ENCODE measurements around the gene SBF1. TPM values are rescaled to one million over a fixed set of nuclear protein-coding genes. Genes with fewer than 3 reads are reported as not detected.

The SBF1 gene
- total RNA-seq, 3 donors from 2014 or later (not counting 1 experiment from before 2014, with no cell fraction given), result 235 to 284 (median 242) TPM

DNA sequence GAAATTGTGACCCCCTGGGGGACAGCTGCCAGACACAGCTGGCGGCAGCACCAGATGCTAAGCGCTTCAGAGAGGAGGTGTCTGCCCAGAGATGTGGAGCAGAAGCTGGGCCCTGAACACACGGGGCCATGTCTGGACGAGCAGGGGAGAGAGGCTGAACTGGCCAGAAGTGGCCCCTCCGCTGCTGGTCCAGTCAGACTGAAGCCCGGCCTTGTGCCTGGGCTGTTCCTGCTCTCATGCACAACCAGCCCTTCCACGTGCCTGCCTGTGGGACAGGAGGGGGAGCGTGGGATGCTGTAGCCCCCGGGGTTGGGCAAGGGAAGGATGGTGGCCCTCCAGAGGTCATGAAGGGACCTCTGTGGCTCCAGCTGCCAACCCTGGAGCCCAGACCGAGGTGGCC, 8.3 kb upstream of the SBF1 start:
- no peak overlapping the region for H3K4me3 ChIP-seq (ENCODE audit: low read length)
- Mint-ChIP-seq H3K36me3 (no peaks in the 10 kb centered on the region), H3K27ac (no peak overlapping the region), H3K4me1 (no peaks in the 10 kb centered on the region), H3K9me3 (no peaks in the 10 kb centered on the region), H3K4me3 (no peak overlapping the region), H3K27me3 (ENCODE audit: low read depth in 2 of 2) (peaks cover 12 to 16% of the 10 kb centered on the region in 2 donors)
- peaks cover 17% of the 10 kb centered on the region for H3K4me1 ChIP-seq (ENCODE audit: control insufficient read depth, insufficient read depth, low read length)
- H3K27me3 ChIP-seq (ENCODE audit: control insufficient read depth, insufficient read depth, low read length), result peaks cover 14% of the 10 kb centered on the region
- H3K27ac ChIP-seq (ENCODE audit: low read length), result no peak overlapping the region
- TF ChIP-seq, protein P1, sequence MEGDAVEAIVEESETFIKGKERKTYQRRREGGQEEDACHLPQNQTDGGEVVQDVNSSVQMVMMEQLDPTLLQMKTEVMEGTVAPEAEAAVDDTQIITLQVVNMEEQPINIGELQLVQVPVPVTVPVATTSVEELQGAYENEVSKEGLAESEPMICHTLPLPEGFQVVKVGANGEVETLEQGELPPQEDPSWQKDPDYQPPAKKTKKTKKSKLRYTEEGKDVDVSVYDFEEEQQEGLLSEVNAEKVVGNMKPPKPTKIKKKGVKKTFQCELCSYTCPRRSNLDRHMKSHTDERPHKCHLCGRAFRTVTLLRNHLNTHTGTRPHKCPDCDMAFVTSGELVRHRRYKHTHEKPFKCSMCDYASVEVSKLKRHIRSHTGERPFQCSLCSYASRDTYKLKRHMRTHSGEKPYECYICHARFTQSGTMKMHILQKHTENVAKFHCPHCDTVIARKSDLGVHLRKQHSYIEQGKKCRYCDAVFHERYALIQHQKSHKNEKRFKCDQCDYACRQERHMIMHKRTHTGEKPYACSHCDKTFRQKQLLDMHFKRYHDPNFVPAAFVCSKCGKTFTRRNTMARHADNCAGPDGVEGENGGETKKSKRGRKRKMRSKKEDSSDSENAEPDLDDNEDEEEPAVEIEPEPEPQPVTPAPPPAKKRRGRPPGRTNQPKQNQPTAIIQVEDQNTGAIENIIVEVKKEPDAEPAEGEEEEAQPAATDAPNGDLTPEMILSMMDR (IDR thresholded peaks at IDR 0.05), result no peak
- DNase-seq (no peak), ATAC-seq (no peak)
- no peaks in the 10 kb centered on the region for H3K9me3 ChIP-seq (ENCODE audit: control insufficient read depth, insufficient read depth, low read length)
- WGBS (ENCODE audit: insufficient coverage), result 92% methylated on average over 10 of the region's 10 CpGs
- H3K36me3 ChIP-seq (ENCODE audit: control insufficient read depth, insufficient read depth, low read length), result no peaks in the 10 kb centered on the region
- intact Hi-C loops (cut with micrococcal nuclease), result no loop called here

DNA sequence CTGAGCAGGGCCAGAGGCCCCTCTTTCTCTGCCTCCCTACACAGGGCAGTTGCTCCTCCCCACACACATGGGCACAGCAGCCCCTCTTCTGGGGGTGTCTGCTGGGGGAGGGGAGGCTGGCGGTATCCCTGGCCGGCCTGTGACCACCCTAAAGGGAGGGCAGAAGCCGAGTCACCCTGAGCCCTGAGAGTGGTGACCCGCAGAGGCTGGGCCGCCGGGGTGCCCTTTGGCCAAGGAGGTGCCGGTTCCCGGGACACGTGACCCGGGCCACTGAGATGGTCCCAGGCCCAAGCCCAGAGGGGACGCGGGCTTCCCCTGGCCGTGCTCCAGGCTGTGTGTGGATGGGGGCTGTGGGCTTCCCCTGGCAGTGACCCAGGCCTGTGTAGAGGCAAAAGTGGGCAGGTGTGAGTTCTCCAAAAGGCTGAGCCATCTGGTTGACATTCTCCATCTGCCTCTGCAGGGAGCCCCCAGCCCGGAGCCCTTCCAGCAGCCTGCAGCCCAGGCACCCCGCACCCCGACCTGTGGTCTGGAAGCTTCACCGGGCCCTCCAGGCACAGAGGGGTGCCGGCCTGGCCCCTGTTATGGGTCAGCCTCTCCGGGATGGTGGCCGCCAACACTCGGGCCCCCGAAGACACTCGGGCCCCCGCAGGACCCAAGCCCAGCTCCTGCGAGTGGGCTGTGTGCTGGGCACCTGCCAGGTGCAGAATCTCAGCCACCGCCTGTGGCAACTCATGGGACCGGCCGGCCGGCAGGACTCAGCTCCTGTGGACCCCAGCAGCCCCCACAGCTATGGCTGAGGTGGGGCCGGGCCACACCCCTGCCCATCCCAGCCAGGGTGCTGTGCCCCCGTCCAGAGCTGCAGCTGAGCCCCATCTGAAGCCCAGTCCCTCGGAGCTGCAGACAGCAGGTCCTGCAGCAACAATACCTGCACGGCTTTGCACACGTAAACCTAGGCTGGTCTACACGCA, 7.6 kb upstream of the SBF1 start:
- H3K36me3 Mint-ChIP-seq, result no peaks in the 10 kb centered on the region
- TF ChIP-seq, protein P1 (IDR thresholded peaks at IDR 0.05), result no peak
- Histone ChIP-seq H3K4me1 (ENCODE audit: control insufficient read depth, insufficient read depth, low read length) (peaks cover 17% of the 10 kb centered on the region), H3K27me3 (ENCODE audit: control insufficient read depth, insufficient read depth, low read length) (peaks cover 14% of the 10 kb centered on the region), H3K4me3 (ENCODE audit: low read length) (peak overlapping the region; percentile 21), H3K36me3 (ENCODE audit: control insufficient read depth, insufficient read depth, low read length) (no peaks in the 10 kb centered on the region), H3K9me3 (ENCODE audit: control insufficient read depth, insufficient read depth, low read length) (no peaks in the 10 kb centered on the region), H3K27ac (ENCODE audit: low read length) (no peak overlapping the region)
- no peaks in the 10 kb centered on the region for H3K9me3 Mint-ChIP-seq
- peak overlapping the region; percentile 69 for H3K4me3 Mint-ChIP-seq
- peaks cover 12 to 16% of the 10 kb centered on the region in 2 donors for H3K27me3 Mint-ChIP-seq (ENCODE audit: low read depth in 2 of 2)
- intact Hi-C loops (cut with micrococcal nuclease), result no loop called here
- WGBS (ENCODE audit: insufficient coverage), result 83% methylated on average over 35 of the region's 35 CpGs
- no peak for ATAC-seq
- peaks cover 0 to under 1% of the 10 kb centered on the region in 2 donors for H3K4me1 Mint-ChIP-seq
- H3K27ac Mint-ChIP-seq, result no peak overlapping the region
- DNase-seq, result no peak

DNA sequence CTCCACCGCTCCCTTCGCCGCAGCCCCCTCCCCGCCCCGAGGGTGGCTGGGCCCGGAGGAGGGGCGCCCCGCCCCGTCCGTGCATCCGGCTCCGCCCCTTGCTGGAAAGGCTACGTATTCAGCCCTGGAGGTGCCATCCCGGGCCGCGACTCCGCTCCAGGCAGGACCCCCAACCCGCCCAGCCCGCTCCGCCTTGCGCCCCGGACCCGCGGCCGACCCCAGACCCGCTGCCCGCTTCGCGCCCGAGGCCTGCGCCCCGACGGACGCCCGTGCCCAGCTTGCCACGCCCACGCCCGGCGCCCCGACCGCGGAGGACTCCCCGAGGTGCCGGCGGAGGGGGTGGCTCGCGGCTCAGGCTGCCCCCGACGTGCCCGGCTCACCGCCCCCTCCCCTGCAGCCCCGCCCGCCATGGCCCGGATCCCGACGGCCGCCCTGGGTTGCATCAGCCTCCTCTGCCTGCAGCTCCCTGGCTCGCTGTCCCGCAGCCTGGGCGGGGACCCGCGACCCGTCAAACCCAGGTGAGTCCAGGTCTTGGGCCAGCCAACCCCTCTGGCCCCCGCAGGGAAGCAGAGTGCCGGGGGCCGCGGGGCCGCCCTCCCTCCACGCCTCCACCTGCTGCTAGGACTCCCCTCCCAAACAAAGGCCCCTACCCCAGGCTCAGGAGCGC, 6.7 kb upstream of the SBF1 start, which contains the start of gene ADM2:
Gene ADM2, plus strand, starts transcription at position 104 of the 667 bp plus-strand sequence. Its CDS starts 305 bp downstream, at position 409.
- Histone ChIP-seq H3K27me3 (ENCODE audit: control insufficient read depth, insufficient read depth, low read length) (peaks cover 14% of the 10 kb centered on the region), H3K4me1 (ENCODE audit: control insufficient read depth, insufficient read depth, low read length) (peaks cover 17% of the 10 kb centered on the region), H3K9me3 (ENCODE audit: control insufficient read depth, insufficient read depth, low read length) (no peaks in the 10 kb centered on the region), H3K27ac (ENCODE audit: low read length) (no peak within 1 kb of the TSS), H3K4me3 (ENCODE audit: low read length) (peak within 1 kb of the TSS; percentile 21), H3K36me3 (ENCODE audit: control insufficient read depth, insufficient read depth, low read length) (no peaks in the 10 kb centered on the region)
- ATAC-seq (peak; percentile 80 to 88 (median 87)), DNase-seq (peak; percentile 62 to 78)
- intact Hi-C loops (cut with micrococcal nuclease), result no loop called here
- Mint-ChIP-seq H3K27me3 (ENCODE audit: low read depth in 2 of 2) (peaks cover 12 to 16% of the 10 kb centered on the region in 2 donors), H3K36me3 (no peaks in the 10 kb centered on the region), H3K9me3 (no peaks in the 10 kb centered on the region), H3K4me3 (peak within 1 kb of the TSS; percentile 77), H3K4me1 (peaks cover 0 to 5% of the 10 kb centered on the region in 2 donors), H3K27ac (no peak within 1 kb of the TSS)
- TF ChIP-seq, protein P1 (IDR thresholded peaks at IDR 0.05), result no peak
- 3% methylated on average over 69 of the region's 70 CpGs for WGBS (ENCODE audit: insufficient coverage)
